Measurements from ENCODE around the gene TPGS1. TPM values are rescaled to one million over a fixed set of nuclear protein-coding genes. Genes with fewer than 3 reads are reported as not detected.

Gene TPGS1
- total and polyA plus RNA-seq, 2 donors (not counting 3 experiments of a cell fraction or from before 2014, with no cell fraction given), result 20.9 to 24.7 TPM

- dilution Hi-C loops (cut with MboI; ENCODE audit: extremely low pct_ligation_motif_present, low sequenced_read_pairs) (no loop called here), intact Hi-C loops (cut with micrococcal nuclease) (no loop called here)
- H3K4me1 ChIP-seq (ENCODE audit: control insufficient read depth, extremely low read depth, insufficient read depth, low read length), result peaks cover 13% of the 10 kb centered on the region
- FAIRE-seq (no peak), DNase-seq (ENCODE audit: low read depth, low spot score) (no peak)
- CTCF ChIA-PET, result no interaction called here
- H2AFZ ChIP-seq (ENCODE audit: low read depth, low read length), result no peak overlapping the region
- H3K4me2 ChIP-seq (ENCODE audit: insufficient read depth, low read length), result no peak overlapping the region
- H3K9me1 ChIP-seq (replicated peaks; ENCODE audit: control insufficient read depth, extremely low read depth, insufficient read depth, low read length), result no peaks in the 10 kb centered on the region
- no TSS peak for BruUV-seq (replicated peaks)
- no peaks in the 10 kb centered on the region for H3K27me3 ChIP-seq (ENCODE audit: control insufficient read depth in 2 of 2, insufficient read depth in 2 of 2, low read length in 2 of 2)
- no peaks in the 10 kb centered on the region for H3K9me3 ChIP-seq (replicated peaks; ENCODE audit: control insufficient read depth, insufficient read depth, low read length)
- H3K9ac ChIP-seq (replicated peaks; ENCODE audit: extremely low read depth, insufficient read depth, low read length), result no peak overlapping the region
- H3K36me3 ChIP-seq (ENCODE audit: control insufficient read depth in 2 of 2, extremely low read depth in 1 of 2, insufficient read depth in 2 of 2, low read length in 2 of 2), result peaks cover 5 to 42% of the 10 kb centered on the region in 2 experiments
- H3K27ac ChIP-seq (ENCODE audit: insufficient read depth, low read depth, low read length), result no peak overlapping the region
- H4K20me1 ChIP-seq (replicated peaks; ENCODE audit: control insufficient read depth, extremely low read depth, insufficient read depth, low read length), result no peaks in the 10 kb centered on the region
- H3K79me2 ChIP-seq (ENCODE audit: control insufficient read depth, insufficient read depth, low read length), result peaks cover 43% of the 10 kb centered on the region
- POLR2A ChIA-PET, result no interaction called here
- H3K4me3 ChIP-seq (replicated peaks in 1 of 3; ENCODE audit: insufficient read depth in 1 of 3, low read depth in 1 of 3, low read length in 3 of 3), result no peak overlapping the region
- TF ChIP-seq FOS (IDR thresholded peaks at IDR 0.05; ENCODE audit: borderline replicate concordance, insufficient read depth, low read length), result no peak
- TF ChIP-seq GATA2 (IDR thresholded peaks at IDR 0.05; ENCODE audit: insufficient read depth, insufficient read length, low read depth, low read length), result no peak
- TF ChIP-seq POLR2A (IDR thresholded peaks at IDR 0.05; ENCODE audit: low read depth, low read length), result no peak
Observed at GRCh38 chr19:536881-537404, 29.6 kb downstream of the TPGS1 start.

- intact Hi-C loops (cut with micrococcal nuclease), result no loop called here
- no peak overlapping the region for H3K27ac ChIP-seq (ENCODE audit: insufficient read depth, low read depth, low read length)
- ChIA-PET POLR2A (no interaction called here), CTCF (no interaction called here)
- H3K4me1 ChIP-seq (ENCODE audit: control insufficient read depth, extremely low read depth, insufficient read depth, low read length), result peaks cover 2% of the 10 kb centered on the region
- no peak for TF ChIP-seq POLR2A (IDR thresholded peaks at IDR 0.05; ENCODE audit: low read depth, low read length)
- H3K4me2 ChIP-seq (ENCODE audit: insufficient read depth, low read length), result no peak overlapping the region
- no peak overlapping the region for H2AFZ ChIP-seq (ENCODE audit: low read depth, low read length)
- H3K4me3 ChIP-seq (replicated peaks in 1 of 3; ENCODE audit: insufficient read depth in 1 of 3, low read depth in 1 of 3, low read length in 3 of 3), result no peak overlapping the region
- FAIRE-seq (no peak), DNase-seq (ENCODE audit: low read depth, low spot score) (no peak)
- no peak overlapping the region for H3K9ac ChIP-seq (replicated peaks; ENCODE audit: extremely low read depth, insufficient read depth, low read length)
- no peaks in the 10 kb centered on the region for H3K27me3 ChIP-seq (ENCODE audit: control insufficient read depth in 2 of 2, insufficient read depth in 2 of 2, low read length in 2 of 2)
- H3K9me1 ChIP-seq (replicated peaks; ENCODE audit: control insufficient read depth, extremely low read depth, insufficient read depth, low read length), result no peaks in the 10 kb centered on the region
- H4K20me1 ChIP-seq (replicated peaks; ENCODE audit: control insufficient read depth, extremely low read depth, insufficient read depth, low read length), result no peaks in the 10 kb centered on the region
- H3K79me2 ChIP-seq (ENCODE audit: control insufficient read depth, insufficient read depth, low read length), result peaks cover 24% of the 10 kb centered on the region
- dilution Hi-C loops (cut with MboI; ENCODE audit: extremely low pct_ligation_motif_present, low sequenced_read_pairs), result no loop called here
- H3K9me3 ChIP-seq (replicated peaks; ENCODE audit: control insufficient read depth, insufficient read depth, low read length), result no peaks in the 10 kb centered on the region
- no TSS peak for BruUV-seq (replicated peaks)
- peaks cover 5 to 50% of the 10 kb centered on the region in 2 experiments for H3K36me3 ChIP-seq (ENCODE audit: control insufficient read depth in 2 of 2, extremely low read depth in 1 of 2, insufficient read depth in 2 of 2, low read length in 2 of 2)
Observed at GRCh38 chr19:538641-539428, 31.5 kb downstream of the TPGS1 start.

Data from endothelial cell of umbilical vein (primary cell).